MCF 10A (cell line): Measurements from ENCODE around the gene POLR3A. TPM values are rescaled to one million over a fixed set of nuclear protein-coding genes. Genes with fewer than 3 reads are reported as not detected.
"Not testable (repeated sequence)": the region's sequence is repeated elsewhere in the genome, so short reads cannot be mapped to it uniquely, and the experiment has no call there.

Experiments
- BruUV-seq: library from RNA; stranded (reverse); fragments of 400-500 nt; replicated peaks from 2 replicates; lab custom pipeline; 2021; lab: Mats Ljungman, UMichigan
- CTCF ChIA-PET: fragments of 300-600 bp; sonication (Branson Sonifier 250); formaldehyde crosslinking; extraction: SDS; loops from one replicate; lab custom pipeline; 2021; ENCODE audit warnings: antibody characterized with exemption, inconsistent platforms; lab: Yijun Ruan, JAX
- POLR2A ChIA-PET: fragments of 300-600, 350-650 bp; sonication (Branson Sonifier 250); formaldehyde crosslinking; extraction: SDS; loops from one replicate; lab custom pipeline; 2020; ENCODE audit warnings: antibody characterized with exemption, inconsistent platforms; lab: Yijun Ruan, JAX
- DNase-seq: peaks from one replicate; pipeline ENCODE4 v3.0.0-alpha.2; 2018; ENCODE audit not compliant: unreplicated experiment
- H3K27ac Mint-ChIP-seq: one replicate; pipeline ENCODE4 v1.8.0; 2022; ENCODE audit warnings: mild to moderate bottlenecking, low read depth, mixed read lengths; ENCODE audit not compliant: unreplicated experiment
- H3K27me3 Mint-ChIP-seq: one replicate; pipeline ENCODE4 v1.8.0; 2022; ENCODE audit warnings: mixed read lengths; ENCODE audit not compliant: insufficient read depth, unreplicated experiment
- H3K36me3 Mint-ChIP-seq: one replicate; pipeline ENCODE4 v1.8.0; 2022; ENCODE audit warnings: mild to moderate bottlenecking, moderate library complexity, mixed read lengths; ENCODE audit not compliant: insufficient read depth, unreplicated experiment
- H3K4me1 Mint-ChIP-seq: one replicate; pipeline ENCODE4 v1.8.0; 2022; ENCODE audit warnings: mixed read lengths; ENCODE audit not compliant: insufficient read depth, unreplicated experiment
- H3K4me3 Mint-ChIP-seq: one replicate; pipeline ENCODE4 v1.8.0; 2022; ENCODE audit warnings: mild to moderate bottlenecking, moderate library complexity, mixed read lengths; ENCODE audit not compliant: unreplicated experiment
- H3K9me3 Mint-ChIP-seq: one replicate; pipeline ENCODE4 v1.8.0; 2022; ENCODE audit warnings: mixed read lengths; ENCODE audit not compliant: unreplicated experiment
- intact Hi-C: fragments of 100-400 bp; cut with micrococcal nuclease; formaldehyde crosslinking; loops from 2 replicates; pipeline ENCODE4 v1.14.1; 2022
- total RNA-seq: library from RNA; stranded (reverse); gene quantifications from 2 replicates; pipeline ENCODE4 v1.2.3, GENCODE V29; 2022
- TF ChIP-seq, protein P1 (sequence below): fragments of 200-600 bp; IDR thresholded peaks from one replicate; pipeline ENCODE4 v1.8.0; 2022; ENCODE audit warnings: antibody characterized with exemption, mild to moderate bottlenecking; ENCODE audit not compliant: unreplicated experiment

Gene POLR3A
- total RNA-seq, 1 experiment from 2014 or later: 19.1 TPM

DNA sequence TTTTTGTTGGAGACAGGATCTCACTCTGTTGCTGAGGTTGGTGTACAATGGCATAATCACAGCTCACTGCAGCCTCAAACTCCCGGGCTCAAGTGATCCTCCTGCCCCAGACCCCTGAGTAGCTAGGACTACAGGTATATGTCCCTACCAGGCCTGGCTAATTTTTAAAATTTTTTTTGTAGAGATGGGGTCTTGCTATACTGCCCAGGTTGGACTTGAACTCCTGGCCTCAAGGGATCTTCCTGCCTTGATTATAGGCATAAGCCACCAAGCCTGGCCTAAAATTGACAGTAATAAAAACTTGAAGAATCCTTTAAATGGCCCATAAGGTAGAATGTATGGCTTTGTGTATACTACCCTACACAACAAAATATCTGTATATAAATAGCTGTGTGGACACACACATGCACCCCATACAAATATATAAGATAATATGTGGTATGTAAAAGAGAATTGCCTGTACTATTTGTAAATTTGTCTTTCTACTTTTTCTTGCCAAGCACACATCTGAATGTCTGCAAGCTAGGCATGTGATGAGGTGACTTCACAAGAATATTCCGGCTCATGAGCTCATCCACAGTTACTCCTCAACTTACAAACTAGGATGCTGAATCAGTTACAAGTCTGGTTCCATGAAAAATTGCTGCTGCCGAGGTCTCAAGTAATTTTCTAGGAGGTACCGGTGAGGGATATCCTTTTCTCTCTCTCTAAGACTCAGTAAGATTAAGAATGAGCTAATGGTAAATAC, 26.6 kb downstream of the POLR3A start:
- Mint-ChIP-seq H3K4me1 (no peaks in the 10 kb centered on the region), H3K27me3 (no peaks in the 10 kb centered on the region), H3K4me3 (no peak overlapping the region), H3K9me3 (no peaks in the 10 kb centered on the region), H3K27ac (no peak overlapping the region), H3K36me3 (peaks cover 95% of the 10 kb centered on the region)
- DNase-seq: no peak
- CTCF ChIA-PET: interaction anchor here (0.8 to 1.7 kb wide), 4 partner anchors 25 to 182 kb away, joined by 3 to 6 read pairs (median 4); no protein-coding TSS in a partner anchor
- intact Hi-C loops: no loop called here
- BruUV-seq: no TSS peak
- TF ChIP-seq, protein P1, sequence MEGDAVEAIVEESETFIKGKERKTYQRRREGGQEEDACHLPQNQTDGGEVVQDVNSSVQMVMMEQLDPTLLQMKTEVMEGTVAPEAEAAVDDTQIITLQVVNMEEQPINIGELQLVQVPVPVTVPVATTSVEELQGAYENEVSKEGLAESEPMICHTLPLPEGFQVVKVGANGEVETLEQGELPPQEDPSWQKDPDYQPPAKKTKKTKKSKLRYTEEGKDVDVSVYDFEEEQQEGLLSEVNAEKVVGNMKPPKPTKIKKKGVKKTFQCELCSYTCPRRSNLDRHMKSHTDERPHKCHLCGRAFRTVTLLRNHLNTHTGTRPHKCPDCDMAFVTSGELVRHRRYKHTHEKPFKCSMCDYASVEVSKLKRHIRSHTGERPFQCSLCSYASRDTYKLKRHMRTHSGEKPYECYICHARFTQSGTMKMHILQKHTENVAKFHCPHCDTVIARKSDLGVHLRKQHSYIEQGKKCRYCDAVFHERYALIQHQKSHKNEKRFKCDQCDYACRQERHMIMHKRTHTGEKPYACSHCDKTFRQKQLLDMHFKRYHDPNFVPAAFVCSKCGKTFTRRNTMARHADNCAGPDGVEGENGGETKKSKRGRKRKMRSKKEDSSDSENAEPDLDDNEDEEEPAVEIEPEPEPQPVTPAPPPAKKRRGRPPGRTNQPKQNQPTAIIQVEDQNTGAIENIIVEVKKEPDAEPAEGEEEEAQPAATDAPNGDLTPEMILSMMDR: no peak
- POLR2A ChIA-PET: interaction anchor here (2.0 kb wide), 1 partner anchor 12 kb away, joined by 8 read pairs; no protein-coding TSS in a partner anchor

DNA sequence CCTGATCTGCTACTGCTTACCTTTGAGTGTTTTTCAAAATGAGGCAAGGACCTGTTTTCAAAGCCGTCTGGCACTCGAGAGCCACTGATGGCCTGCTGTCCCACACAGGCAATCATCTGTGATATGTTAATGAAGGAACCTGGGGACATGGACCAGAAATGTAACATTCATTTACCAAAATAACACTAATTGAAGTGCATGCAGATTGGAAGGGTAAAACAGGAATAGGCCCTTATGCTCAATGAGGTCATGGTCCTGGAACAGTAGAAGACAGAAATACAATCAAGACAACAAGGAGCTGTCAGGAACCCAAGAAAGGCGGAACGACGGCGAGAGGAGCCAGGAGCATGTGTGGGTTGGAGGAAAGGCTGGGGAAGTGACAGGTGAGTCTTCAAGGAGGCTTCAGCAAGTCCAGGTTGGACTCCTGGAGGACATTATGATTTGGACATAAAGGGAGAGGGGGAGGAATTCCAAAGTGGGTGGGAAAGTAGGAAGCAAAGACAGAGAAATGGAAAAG, 28.3 kb downstream of the POLR3A start:
- no peaks in the 10 kb centered on the region for H3K4me1 Mint-ChIP-seq
- peaks cover 95% of the 10 kb centered on the region for H3K36me3 Mint-ChIP-seq

DNA sequence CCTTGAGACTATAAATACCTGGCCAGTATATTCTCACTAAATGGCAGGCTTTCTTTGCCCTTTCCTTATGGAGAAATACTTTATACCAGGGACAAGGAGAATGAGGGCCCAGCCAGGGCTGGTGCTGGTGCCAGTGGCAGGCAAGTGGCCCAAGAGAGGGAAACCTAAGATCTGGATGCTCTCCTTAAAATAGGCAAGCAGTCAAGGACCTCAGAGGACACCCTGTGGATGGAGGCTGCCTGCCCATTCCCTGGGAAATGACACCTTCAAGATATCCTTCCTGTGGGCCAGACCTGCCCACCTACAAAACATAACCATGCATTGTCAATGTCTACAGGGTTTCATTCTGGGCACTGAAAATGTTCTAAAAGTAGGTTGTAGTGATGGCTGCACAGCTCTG, 29.1 kb downstream of the POLR3A start:
- CTCF ChIA-PET: interaction anchor here (0.6 kb wide), 1 partner anchor 25 kb away, joined by 3 read pairs; no protein-coding TSS in a partner anchor
- Mint-ChIP-seq H3K4me1 (no peaks in the 10 kb centered on the region), H3K27me3 (no peaks in the 10 kb centered on the region), H3K9me3 (no peaks in the 10 kb centered on the region), H3K4me3 (no peak overlapping the region), H3K36me3 (peaks cover 88% of the 10 kb centered on the region), H3K27ac (no peak overlapping the region)
- DNase-seq: no peak
- POLR2A ChIA-PET: no interaction called here
- TF ChIP-seq, protein P1: no peak
- BruUV-seq: no TSS peak
- intact Hi-C loops: no loop called here

More for the DNA sequence above, 28.3 kb downstream of the POLR3A start:
- TF ChIP-seq, protein P1: no peak
- intact Hi-C loops: no loop called here
- CTCF ChIA-PET: no interaction called here
- DNase-seq: no peak
- Mint-ChIP-seq H3K27me3 (no peaks in the 10 kb centered on the region), H3K9me3 (no peaks in the 10 kb centered on the region), H3K4me3 (no peak overlapping the region), H3K27ac (no peak overlapping the region)
- POLR2A ChIA-PET: no interaction called here
- no TSS peak for BruUV-seq

DNA sequence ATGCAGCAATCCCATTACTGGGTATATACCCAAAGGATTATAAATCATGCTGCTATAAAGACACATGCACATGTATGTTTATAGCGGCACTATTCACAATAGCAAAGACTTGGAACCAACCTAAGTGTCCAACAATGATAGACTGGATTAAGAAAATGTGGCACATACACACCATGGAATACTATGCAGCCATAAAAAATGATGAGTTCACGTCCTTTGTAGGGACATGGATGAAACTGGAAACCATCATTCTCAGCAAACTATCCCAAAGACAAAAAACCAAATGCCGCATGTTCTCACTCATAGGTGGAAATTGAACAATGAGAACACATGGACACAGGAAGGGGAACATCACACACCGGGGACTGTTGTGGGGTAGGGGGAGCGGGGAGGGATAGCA, 30.5 kb downstream of the POLR3A start:
- POLR2A ChIA-PET: not testable (repeated sequence)

More for the DNA sequence above, 30.5 kb downstream of the POLR3A start:
- H3K27me3 Mint-ChIP-seq, H3K9me3 Mint-ChIP-seq, H3K27ac Mint-ChIP-seq, BruUV-seq, DNase-seq, H3K4me1 Mint-ChIP-seq, H3K4me3 Mint-ChIP-seq, intact Hi-C loops: not testable (repeated sequence)
- CTCF ChIA-PET: interaction anchor here (0.6 kb wide), 1 partner anchor 16 kb away, joined by 3 read pairs; no protein-coding TSS in a partner anchor
- H3K36me3 Mint-ChIP-seq: peaks cover 78% of the 10 kb centered on the region
